Measurements from ENCODE around the gene RD3L.
"Not testable (repeated sequence)": the region's sequence is repeated elsewhere in the genome, so short reads cannot be mapped to it uniquely, and the experiment has no call there.

The RD3L gene

GRCh38 chr14:103941973-103942736 is at the start of gene RD3L:
Gene RD3L, minus strand, starts transcription at chr14:103942529. Its CDS starts 834 bp downstream, at chr14:103941695.
- DNase-seq (ENCODE audit: low spot score) = no peak

GRCh38 chr14:103989964-103990363 is 47.6 kb upstream of the RD3L start:
- no peak for DNase-seq (ENCODE audit: low spot score)

- no peak for DNase-seq (ENCODE audit: low spot score)
Observed at GRCh38 chr14:103989034-103989433, 46.7 kb upstream of the RD3L start.

GRCh38 chr14:103984196-103984595 is 41.9 kb upstream of the RD3L start:
- DNase-seq (ENCODE audit: low spot score) = no peak

GRCh38 chr14:103980623-103981238 is 38.4 kb upstream of the RD3L start:
- DNase-seq (ENCODE audit: low spot score) = not testable (repeated sequence)

- no peak for DNase-seq (ENCODE audit: low spot score)
Observed at GRCh38 chr14:103974575-103974974, 32.2 kb upstream of the RD3L start.

GRCh38 chr14:103973354-103973753 is 31.0 kb upstream of the RD3L start:
- no peak for DNase-seq (ENCODE audit: low spot score)

- no peak for DNase-seq (ENCODE audit: low spot score)
Observed at GRCh38 chr14:103969961-103970360, 27.6 kb upstream of the RD3L start.

- DNase-seq (ENCODE audit: low spot score) = no peak
Observed at GRCh38 chr14:103966631-103967030, 24.3 kb upstream of the RD3L start.

- DNase-seq (ENCODE audit: low spot score) = no peak
Observed at GRCh38 chr14:103961928-103962578, 19.7 kb upstream of the RD3L start.

GRCh38 chr14:103960457-103961055 is 18.2 kb upstream of the RD3L start:
- DNase-seq (ENCODE audit: low spot score) = no peak

- no peak for DNase-seq (ENCODE audit: low spot score)
Observed at GRCh38 chr14:103949131-103949790, 6.9 kb upstream of the RD3L start.

- no peak for DNase-seq (ENCODE audit: low spot score)
Observed at GRCh38 chr14:103948442-103948841, 6.1 kb upstream of the RD3L start.

- DNase-seq (ENCODE audit: low spot score) = no peak
Observed at GRCh38 chr14:103946975-103947374, 4.6 kb upstream of the RD3L start.

- no peak for DNase-seq (ENCODE audit: low spot score)
Observed at GRCh38 chr14:103943673-103944072, 1.3 kb upstream of the RD3L start.

- DNase-seq (ENCODE audit: low spot score) = no peak
Observed at GRCh38 chr14:103941462-103941861, 867 bp downstream of the RD3L start.

GRCh38 chr14:103935102-103935501 is 7.2 kb downstream of the RD3L start:
- no peak for DNase-seq (ENCODE audit: low spot score)

- DNase-seq (ENCODE audit: low spot score) = no peak
Observed at GRCh38 chr14:103932791-103933490, 9.4 kb downstream of the RD3L start.

GRCh38 chr14:103931422-103931821 is 10.9 kb downstream of the RD3L start:
- DNase-seq (ENCODE audit: low spot score) = no peak

GRCh38 chr14:103930051-103930604 is 12.2 kb downstream of the RD3L start:
- no peak for DNase-seq (ENCODE audit: low spot score)
